ENCODE results near the gene ARHGAP23.
A peak's percentile ranks its signal among the peaks of the same experiment; 100 is the strongest.

The ARHGAP23 gene

GRCh38 chr17:38442548-38442947, 14.3 kb downstream of the ARHGAP23 start:
- DNase-seq: no peak

- no peak for DNase-seq
Measured at GRCh38 chr17:38443356-38444031, 15.2 kb downstream of the ARHGAP23 start.

GRCh38 chr17:38444151-38444550, 15.9 kb downstream of the ARHGAP23 start:
- DNase-seq: peak; percentile 28

- no peak for DNase-seq
Measured at GRCh38 chr17:38447502-38448085, 19.3 kb downstream of the ARHGAP23 start.

- DNase-seq: no peak
Measured at GRCh38 chr17:38448208-38448771, 20.0 kb downstream of the ARHGAP23 start.

GRCh38 chr17:38449364-38449763, 21.1 kb downstream of the ARHGAP23 start:
- DNase-seq: no peak

- no peak for DNase-seq
Measured at GRCh38 chr17:38450557-38451029, 22.3 kb downstream of the ARHGAP23 start.

GRCh38 chr17:38451030-38451839, 23.0 kb downstream of the ARHGAP23 start:
- DNase-seq: no peak

GRCh38 chr17:38451840-38452529, 23.7 kb downstream of the ARHGAP23 start:
- DNase-seq: no peak

GRCh38 chr17:38452719-38453118, 24.5 kb downstream of the ARHGAP23 start:
- DNase-seq: no peak

GRCh38 chr17:38453951-38454421, 25.7 kb downstream of the ARHGAP23 start:
- DNase-seq: no peak

GRCh38 chr17:38454532-38454931, 26.3 kb downstream of the ARHGAP23 start:
- DNase-seq: no peak

GRCh38 chr17:38455288-38455915, 27.1 kb downstream of the ARHGAP23 start:
- no peak for DNase-seq

- DNase-seq: no peak
Measured at GRCh38 chr17:38456031-38456815, 28.0 kb downstream of the ARHGAP23 start.

GRCh38 chr17:38457577-38458371, 29.5 kb downstream of the ARHGAP23 start:
- DNase-seq: no peak

GRCh38 chr17:38458521-38458920, 30.3 kb downstream of the ARHGAP23 start:
- DNase-seq: no peak

- no peak for DNase-seq
Measured at GRCh38 chr17:38459567-38459966, 31.3 kb downstream of the ARHGAP23 start.

GRCh38 chr17:38460082-38460715, 31.9 kb downstream of the ARHGAP23 start:
- no peak for DNase-seq

- no peak for DNase-seq
Measured at GRCh38 chr17:38460716-38461630, 32.7 kb downstream of the ARHGAP23 start.
